H9 (cell line): ENCODE results near the gene PNMA6F. TPM values are rescaled to one million over a fixed set of nuclear protein-coding genes. Genes with fewer than 3 reads are reported as not detected.

Source experiments
- DNase-seq: peaks from one replicate; pipeline ENCODE4 v3.0.0-alpha.2; 2017
- H2AFZ ChIP-seq: one replicate; pipeline ENCODE4 v1.6.1; 2013; ENCODE audit warnings: mild to moderate bottlenecking, low read length, control low read depth, moderate library complexity
- H2AK5ac ChIP-seq: 2 replicates; pipeline ENCODE4 v1.6.1; 2013; ENCODE audit warnings: low read length, control low read depth, mixed read lengths; ENCODE audit not compliant: insufficient read length
- H2BK120ac ChIP-seq: one replicate; pipeline ENCODE4 v1.6.1; 2013; ENCODE audit warnings: low read depth, mild to moderate bottlenecking, low read length, control low read depth, inconsistent platforms; ENCODE audit not compliant: poor library complexity, severe bottlenecking
- H2BK12ac ChIP-seq: 2 replicates; pipeline ENCODE4 v1.6.1; 2013; ENCODE audit warnings: low read length, control low read depth, mixed read lengths, low read depth; ENCODE audit not compliant: insufficient read length
- H2BK15ac ChIP-seq: 2 replicates; pipeline ENCODE4 v1.6.1; 2013; ENCODE audit warnings: low read depth, low read length, control low read depth
- H2BK20ac ChIP-seq: one replicate; pipeline ENCODE4 v1.6.1; 2013; ENCODE audit warnings: low read depth, mild to moderate bottlenecking, low read length, control low read depth, inconsistent platforms; ENCODE audit not compliant: poor library complexity, severe bottlenecking
- H2BK5ac ChIP-seq: 2 replicates; pipeline ENCODE4 v1.6.1; 2013; ENCODE audit warnings: low read length, control low read depth, mixed read lengths; ENCODE audit not compliant: insufficient read length
- H3K14ac ChIP-seq: 2 replicates; pipeline ENCODE4 v1.6.1; 2013; ENCODE audit warnings: low read length, control low read depth; ENCODE audit not compliant: insufficient read depth
- H3K18ac ChIP-seq: 2 replicates; pipeline ENCODE4 v1.6.1; 2013; ENCODE audit warnings: low read depth, mild to moderate bottlenecking, mixed read lengths, low read length, control low read depth; ENCODE audit not compliant: insufficient read length
- H3K23ac ChIP-seq: 2 replicates; pipeline ENCODE4 v1.6.1; 2013; ENCODE audit warnings: low read length, control low read depth, mixed read lengths, low read depth; ENCODE audit not compliant: insufficient read length
- H3K23me2 ChIP-seq: 2 replicates; pipeline ENCODE4 v1.6.1; 2013; ENCODE audit warnings: low read depth, mild to moderate bottlenecking, mixed read lengths, low read length, control low read depth; ENCODE audit not compliant: insufficient read length, poor library complexity, severe bottlenecking
- H3K27ac ChIP-seq: 2 replicates; pipeline ENCODE4 v1.5.1; 2013; ENCODE audit warnings: low read length, control low read depth, mixed read lengths, low read depth; ENCODE audit not compliant: insufficient read length
- H3K27me3 ChIP-seq: 2 replicates; pipeline ENCODE4 v1.6.1; 2013; ENCODE audit warnings: low read length, control low read depth, inconsistent platforms; ENCODE audit not compliant: insufficient read depth
- H3K4ac ChIP-seq: 2 replicates; pipeline ENCODE4 v1.6.1; 2013; ENCODE audit warnings: low read depth, mild to moderate bottlenecking, control low read depth, inconsistent platforms, low read length, moderate library complexity
- H3K4me1 ChIP-seq: 2 replicates; pipeline ENCODE4 v1.6.1; 2013; ENCODE audit warnings: low read length, control low read depth, inconsistent platforms; ENCODE audit not compliant: insufficient read depth
- H3K4me2 ChIP-seq: 2 replicates; pipeline ENCODE4 v1.6.1; 2013; ENCODE audit warnings: low read length, control low read depth, mixed read lengths; ENCODE audit not compliant: insufficient read length, insufficient read depth
- H3K56ac ChIP-seq: 2 replicates; pipeline ENCODE4 v1.6.1; 2013; ENCODE audit warnings: low read depth, mild to moderate bottlenecking, mixed read lengths, low read length, control low read depth; ENCODE audit not compliant: insufficient read length
- H3K79me1 ChIP-seq: 2 replicates; pipeline ENCODE4 v1.6.1; 2013; ENCODE audit warnings: low read depth, mild to moderate bottlenecking, moderate library complexity, low read length, control low read depth, inconsistent platforms; ENCODE audit not compliant: insufficient read depth, poor library complexity, severe bottlenecking
- H3K79me2 ChIP-seq: 2 replicates; pipeline ENCODE4 v1.6.1; 2013; ENCODE audit warnings: low read length, control low read depth, inconsistent platforms; ENCODE audit not compliant: insufficient read depth
- H3K9ac ChIP-seq: 2 replicates; pipeline ENCODE4 v1.6.1; 2013; ENCODE audit warnings: low read length, control low read depth, mixed read lengths; ENCODE audit not compliant: insufficient read length; ENCODE audit errors: extremely low read depth
- H3K9me3 ChIP-seq: one replicate; pipeline ENCODE4 v1.6.1; 2013; ENCODE audit warnings: low read depth, low read length, inconsistent platforms; ENCODE audit not compliant: control insufficient read depth
- H3T11ph ChIP-seq: one replicate; pipeline ENCODE4 v1.6.1; 2013; ENCODE audit warnings: mild to moderate bottlenecking, low read length, control low read depth, inconsistent platforms
- H4K20me1 ChIP-seq: one replicate; pipeline ENCODE4 v1.6.1; 2013; ENCODE audit not compliant: control insufficient read depth, insufficient read length, insufficient read depth
- H4K5ac ChIP-seq: 2 replicates; pipeline ENCODE4 v1.6.1; 2013; ENCODE audit warnings: low read depth, mild to moderate bottlenecking, mixed read lengths, low read length, control low read depth; ENCODE audit not compliant: insufficient read length
- H4K8ac ChIP-seq: replicated peaks from 2 replicates; pipeline ENCODE4 v1.6.1; 2013; ENCODE audit warnings: low read length, control low read depth, mixed read lengths, low read depth; ENCODE audit not compliant: insufficient read length
- H4K91ac ChIP-seq: 2 replicates; pipeline ENCODE4 v1.6.1; 2013; ENCODE audit warnings: low read depth, mild to moderate bottlenecking, moderate library complexity, mixed read lengths, low read length, control low read depth; ENCODE audit not compliant: insufficient read length
- H3K27ac Mint-ChIP-seq, 3 experiments: 2 replicates in 2 of 3; 3 replicates in 1 of 3; pipeline ENCODE4 v1.8.0; 2020 to 2021; ENCODE audit warnings: mixed read lengths in 3 of 3, mild to moderate bottlenecking in 1 of 3, moderate library complexity in 1 of 3
- H3K27me3 Mint-ChIP-seq: 2 replicates; pipeline ENCODE4 v1.8.0; 2021; ENCODE audit warnings: low read depth, mild to moderate bottlenecking, moderate library complexity, mixed read lengths
- H3K36me3 Mint-ChIP-seq, 3 experiments: 2 replicates in 2 of 3; 3 replicates in 1 of 3; pipeline ENCODE4 v1.8.0; 2020 to 2021; ENCODE audit warnings: low read depth in 3 of 3, mixed read lengths in 3 of 3; ENCODE audit not compliant: insufficient read depth in 1 of 3
- H3K4me1 Mint-ChIP-seq, 2 experiments: 2 replicates each; pipeline ENCODE4 v1.8.0; 2020; ENCODE audit warnings: mixed read lengths in 2 of 2
- H3K4me3 Mint-ChIP-seq, 2 experiments: 2 replicates in 1 of 2; 3 replicates in 1 of 2; pipeline ENCODE4 v1.8.0; 2020 to 2021; ENCODE audit warnings: mild to moderate bottlenecking in 2 of 2, mixed read lengths in 2 of 2, moderate library complexity in 1 of 2
- H3K9me3 Mint-ChIP-seq, 2 experiments: 2 replicates in 1 of 2; 3 replicates in 1 of 2; pipeline ENCODE4 v1.8.0; 2020; ENCODE audit warnings: mild to moderate bottlenecking in 2 of 2, mixed read lengths in 2 of 2, moderate library complexity in 1 of 2
- CTCF ChIP-seq: fragments of 200-600 bp; sonication (generic); conservative IDR thresholded peaks from 3 replicates; pipeline ENCODE4 v1.8.0; 2021; ENCODE audit warnings: antibody characterized with exemption, mild to moderate bottlenecking
- WGBS: extraction: QIAGEN DNeasy Blood & Tissue Kit; methylation state at CpG from one replicate; pipeline ENCODE4 v1.1.7; 2013; ENCODE audit warnings: missing lambda C conversion rate, low lambda C conversion rate, mixed read lengths; ENCODE audit not compliant: insufficient read length; ENCODE audit errors: extremely low coverage; 5-methylcytosine and 5-hydroxymethylcytosine counted together
- total RNA-seq: library from RNA; stranded (reverse); gene quantifications from 2 replicates; pipeline ENCODE4 v1.2.1, GENCODE V29; 2021

PNMA6F gene
- total RNA-seq, 1 experiment from 2014 or later, result not detected

GRCh38 chrX:153303276-153304262, 18.0 kb downstream of the PNMA6F start:
- WGBS, result no CpG with 5 or more reads among the region's 12 CpGs
- H4K20me1 ChIP-seq, result no peaks in the 10 kb centered on the region
- H3K23me2 ChIP-seq, result no peaks in the 10 kb centered on the region
- no peak overlapping the region for H3K9ac ChIP-seq
- no peak overlapping the region for H4K91ac ChIP-seq
- H3T11ph ChIP-seq, result no peak overlapping the region
- no peak overlapping the region for H2BK12ac ChIP-seq
- Mint-ChIP-seq H3K4me1 (peaks cover 0 to 4% of the 10 kb centered on the region in 2 experiments; a peak in 1 of 4 replicates), H3K9me3 (peaks cover 75 to 85% of the 10 kb centered on the region in 2 experiments), H3K27me3 (peaks cover 35% of the 10 kb centered on the region), H3K36me3 (peaks cover 0 to 8% (median 0%) of the 10 kb centered on the region in 3 experiments; a peak in 4 of 7 replicates), H3K4me3 (no peak overlapping the region), H3K27ac (no peak overlapping the region)
- H3K9me3 ChIP-seq, result peaks cover 46% of the 10 kb centered on the region
- no peak overlapping the region for H3K4me2 ChIP-seq
- H3K23ac ChIP-seq, result no peak overlapping the region
- H2BK120ac ChIP-seq, result no peak overlapping the region
- H3K27ac ChIP-seq, result no peak overlapping the region
- no peak overlapping the region for H4K8ac ChIP-seq
- no peak overlapping the region for H2AFZ ChIP-seq
- no peak overlapping the region for H3K4ac ChIP-seq
- H2AK5ac ChIP-seq, result no peak overlapping the region
- no peak overlapping the region for H2BK5ac ChIP-seq
- no peak overlapping the region for H2BK20ac ChIP-seq
- TF ChIP-seq CTCF, result no peak
- no peaks in the 10 kb centered on the region for H3K79me1 ChIP-seq
- H3K4me1 ChIP-seq, result no peaks in the 10 kb centered on the region
- no peak overlapping the region for H3K18ac ChIP-seq
- H4K5ac ChIP-seq, result no peak overlapping the region
- no peak for DNase-seq
- H3K56ac ChIP-seq, result no peak overlapping the region
- no peaks in the 10 kb centered on the region for H3K27me3 ChIP-seq
- H3K14ac ChIP-seq, result no peak overlapping the region
- H2BK15ac ChIP-seq, result no peak overlapping the region
- no peaks in the 10 kb centered on the region for H3K79me2 ChIP-seq
